HG02759 (cell line): Measurements from ENCODE around the gene LBR.
"Not testable (repeated sequence)": the region's sequence is repeated elsewhere in the genome, so short reads cannot be mapped to it uniquely, and the experiment has no call there.

ENCODE experiments used
- ATAC-seq: cut with Tn5 transposase; IDR thresholded peaks from one replicate; pipeline ENCODE4 v1.9.1; 2021; ENCODE audit warnings: mild to moderate bottlenecking, moderate library complexity; ENCODE audit not compliant: unreplicated experiment

LBR gene

DNA sequence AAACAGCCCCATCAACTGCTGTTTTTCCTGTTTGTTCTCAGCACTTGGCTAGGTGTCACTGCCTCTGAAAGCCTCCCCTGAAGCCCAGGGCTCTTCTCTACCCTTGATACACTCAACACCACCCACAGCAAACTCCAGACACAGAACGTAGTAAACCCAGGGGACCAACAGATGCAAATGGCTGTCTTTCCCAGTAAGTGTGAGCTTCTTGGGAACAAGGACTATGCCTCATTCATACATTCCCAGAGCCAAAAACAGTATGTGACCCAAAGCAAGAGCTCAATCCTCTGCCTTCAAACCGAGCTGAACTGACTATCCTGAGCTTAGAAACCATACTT lies 4.4 kb downstream of the LBR start:
- ATAC-seq: no peak

DNA sequence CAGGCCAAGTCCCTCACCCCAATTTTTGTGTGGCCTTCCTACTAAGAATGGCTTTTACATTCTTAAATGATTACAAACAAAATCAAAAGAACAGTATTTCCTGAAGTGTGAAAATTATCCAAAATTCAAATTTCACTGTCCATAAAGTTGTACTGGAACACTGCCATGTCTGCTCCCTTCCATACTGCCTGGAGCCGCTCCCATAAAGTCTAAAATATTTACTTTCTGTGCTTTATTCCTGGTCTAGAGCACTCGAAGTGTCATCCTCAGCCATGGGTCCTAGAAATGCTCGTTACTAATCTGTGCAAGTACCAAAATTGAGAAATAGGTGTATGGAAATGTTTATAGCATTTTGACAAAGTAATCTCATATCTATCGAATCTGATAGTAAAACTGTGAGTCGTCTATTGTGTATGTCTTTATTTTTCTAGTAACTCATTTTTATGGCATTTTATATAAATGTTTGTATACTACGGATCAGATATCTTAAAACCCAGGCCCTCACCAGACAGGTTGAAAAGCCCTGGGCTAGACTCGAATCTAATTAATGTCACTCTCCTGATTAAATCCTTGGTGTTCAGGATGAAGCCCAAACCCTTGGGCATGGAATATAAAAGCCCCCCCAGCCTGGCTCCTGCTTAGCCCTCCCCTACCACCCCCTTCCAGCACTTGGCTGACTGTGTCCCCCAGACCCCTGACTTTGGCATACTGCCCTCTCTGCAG lies 4.9 kb downstream of the LBR start:
- no peak for ATAC-seq

DNA sequence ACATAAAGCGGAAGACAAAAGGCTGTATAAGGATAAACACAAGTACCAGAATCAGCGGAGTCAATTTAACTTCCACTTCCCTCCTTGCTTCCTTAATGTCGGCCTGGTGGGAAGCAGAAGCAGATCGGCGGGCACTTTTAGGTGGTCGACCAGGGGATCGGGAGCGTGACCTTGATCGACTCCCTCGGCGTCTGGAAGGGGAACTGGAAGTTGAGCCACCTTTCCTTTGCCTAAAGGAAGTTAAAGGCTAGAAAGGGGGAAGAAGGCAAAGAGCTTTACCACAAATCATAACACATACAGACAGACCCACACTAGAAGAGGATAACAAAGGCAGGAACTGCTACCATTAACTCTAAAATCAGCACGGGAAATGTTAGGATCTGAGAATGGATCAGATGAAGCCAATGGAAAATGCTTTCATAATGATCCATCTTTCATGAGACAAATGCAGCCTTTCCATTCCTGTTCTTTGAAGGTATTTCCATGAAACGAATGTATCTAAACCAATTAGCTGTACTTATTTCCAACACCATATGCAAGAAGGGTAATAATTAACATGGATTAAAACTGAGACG lies 5.7 kb downstream of the LBR start:
- ATAC-seq: no peak

DNA sequence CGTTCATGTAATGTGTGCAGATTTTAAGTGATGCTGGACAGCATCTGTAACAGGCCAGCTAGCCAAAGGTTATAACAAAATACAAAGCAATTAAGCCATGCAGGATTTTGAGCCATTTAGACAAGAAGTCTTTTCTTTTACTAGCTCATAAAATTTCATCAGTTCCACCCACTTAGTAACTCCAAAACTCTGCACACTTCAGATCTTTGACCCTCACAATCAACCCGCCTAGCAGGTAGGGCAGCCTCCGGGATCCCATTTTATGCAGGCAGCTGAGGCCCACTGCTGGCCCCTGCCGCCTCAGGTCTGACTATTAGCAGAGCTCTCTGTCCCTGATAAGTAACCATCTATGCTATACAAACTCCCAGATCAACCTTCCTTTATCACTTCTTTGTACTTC lies 9.2 kb downstream of the LBR start:
- ATAC-seq: no peak

DNA sequence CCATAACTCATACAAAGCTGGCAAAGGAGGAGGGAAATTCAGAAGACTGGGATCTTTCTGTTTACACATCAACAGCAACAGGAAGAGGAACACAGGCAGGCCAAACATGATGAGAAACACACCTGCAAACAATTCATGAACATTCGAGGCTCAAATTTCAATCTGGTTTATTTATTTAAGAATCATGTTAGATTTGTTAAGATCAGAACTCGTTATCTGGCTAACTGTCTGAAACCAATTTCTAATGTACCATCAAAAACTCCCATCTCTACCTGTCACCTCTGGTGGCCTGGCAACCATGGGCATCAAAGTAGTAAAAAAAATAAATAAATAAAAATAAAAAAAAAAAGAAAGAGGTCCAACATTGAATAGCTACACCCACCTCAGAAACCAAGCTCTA lies 9.8 kb downstream of the LBR start:
- no peak for ATAC-seq

DNA sequence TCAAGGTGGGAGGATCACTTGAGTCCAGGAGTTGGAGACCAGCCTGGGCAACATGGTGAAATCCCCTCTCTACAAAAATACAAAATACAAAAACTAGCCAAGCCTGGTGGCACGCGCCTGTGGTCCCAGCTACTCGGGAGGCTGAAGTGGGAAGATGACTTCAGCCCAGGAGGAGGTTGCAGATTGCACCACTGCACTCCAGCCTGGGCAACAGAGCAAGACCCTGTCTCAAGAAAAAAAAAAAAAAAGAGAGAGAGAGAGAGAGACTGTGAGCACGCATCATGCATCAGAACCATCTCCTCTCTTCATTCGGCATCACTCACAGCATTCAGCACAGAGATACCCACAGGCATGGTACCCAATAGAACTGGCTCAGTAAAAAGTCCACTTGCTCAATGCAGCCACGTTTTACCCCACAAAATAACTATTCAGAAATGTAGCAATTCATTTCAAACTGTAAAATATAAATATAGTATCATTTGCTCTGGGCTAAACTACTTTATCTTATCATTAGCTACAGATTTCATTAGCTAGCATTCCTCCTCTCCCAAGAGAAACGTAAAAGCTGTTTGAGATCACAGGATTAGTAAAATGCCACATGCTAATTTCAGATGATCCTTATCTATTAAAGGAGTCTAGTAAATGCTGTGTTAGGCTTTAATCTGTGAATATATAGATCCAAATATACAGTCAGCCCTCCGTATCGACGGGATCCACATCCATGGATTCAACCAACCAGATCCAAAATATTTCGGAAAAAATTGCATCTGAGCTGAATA lies 11.7 kb downstream of the LBR start:
- no peak for ATAC-seq

DNA sequence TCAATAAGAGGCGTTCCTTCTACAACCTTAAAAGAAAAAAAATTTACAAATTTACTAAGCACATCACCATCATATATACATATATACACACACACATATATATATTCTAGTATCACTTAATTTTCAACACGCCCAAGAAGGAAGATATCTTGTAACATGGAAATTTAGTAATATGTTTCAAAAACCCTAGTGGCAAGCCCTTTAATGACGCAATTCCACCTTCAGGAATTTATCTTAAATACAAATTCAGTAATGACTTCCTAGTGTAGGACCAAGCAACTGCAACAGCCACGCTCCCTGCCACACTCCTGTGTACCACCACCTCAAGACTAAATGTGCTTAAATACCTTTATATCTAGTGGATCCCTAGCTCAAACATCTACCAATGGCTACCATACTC lies 12.5 kb downstream of the LBR start:
- no peak for ATAC-seq

DNA sequence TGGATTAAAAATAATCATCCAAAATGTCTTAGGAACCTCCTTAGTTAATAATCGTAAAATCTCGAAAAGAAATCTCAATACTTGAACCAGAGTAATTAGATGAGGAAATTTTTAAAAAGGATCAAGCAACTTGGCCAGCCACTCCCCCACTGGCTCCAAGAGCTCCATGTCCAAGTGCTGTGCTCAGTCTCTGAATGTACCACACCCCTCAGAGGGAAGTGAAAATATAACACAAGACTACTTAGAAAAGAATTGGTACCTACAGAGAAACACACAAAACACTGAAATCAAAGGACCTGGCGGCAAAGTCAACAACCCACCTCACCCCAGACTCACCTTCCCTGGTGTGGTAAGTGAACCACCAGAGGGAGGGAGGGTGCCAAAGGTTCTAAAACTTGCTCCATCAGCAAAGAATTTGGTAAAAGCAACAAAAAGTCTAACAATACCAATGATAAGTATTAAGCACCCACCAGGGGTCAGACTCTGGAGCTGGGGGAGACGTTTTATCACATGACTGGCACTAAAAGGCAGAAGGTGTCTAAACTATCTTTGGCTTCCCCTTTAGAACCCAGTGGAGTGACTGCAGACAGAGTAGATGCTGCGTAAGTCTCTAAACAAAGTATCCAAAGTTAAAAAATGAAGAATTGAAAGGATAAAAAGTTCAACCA lies 14.0 kb downstream of the LBR start:
- ATAC-seq: no peak

DNA sequence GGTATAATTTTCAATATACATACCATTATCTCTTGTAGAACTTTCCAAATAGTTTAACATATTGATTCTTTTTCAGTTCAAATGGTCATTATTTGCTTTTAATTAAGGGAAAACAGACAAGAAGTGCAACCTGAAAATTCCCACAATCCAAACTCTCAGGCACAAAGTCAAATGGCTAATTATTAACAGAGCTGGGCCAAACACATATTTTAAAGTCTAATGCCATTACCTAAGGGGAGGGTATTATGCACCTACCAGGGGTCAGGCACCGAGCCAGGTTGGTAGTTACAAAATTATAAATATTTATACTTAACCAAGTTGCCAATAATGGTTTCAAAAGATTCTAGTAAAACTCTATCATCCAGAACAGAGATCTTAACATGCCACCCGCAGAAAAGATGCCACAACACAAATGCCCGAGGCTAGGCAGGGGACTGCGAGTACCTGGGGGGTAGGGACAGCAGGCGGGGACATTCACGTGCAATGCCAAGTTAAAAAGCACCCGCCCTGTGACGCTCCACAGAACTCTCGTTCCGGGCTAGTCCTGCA lies 15.0 kb downstream of the LBR start:
- no peak for ATAC-seq

DNA sequence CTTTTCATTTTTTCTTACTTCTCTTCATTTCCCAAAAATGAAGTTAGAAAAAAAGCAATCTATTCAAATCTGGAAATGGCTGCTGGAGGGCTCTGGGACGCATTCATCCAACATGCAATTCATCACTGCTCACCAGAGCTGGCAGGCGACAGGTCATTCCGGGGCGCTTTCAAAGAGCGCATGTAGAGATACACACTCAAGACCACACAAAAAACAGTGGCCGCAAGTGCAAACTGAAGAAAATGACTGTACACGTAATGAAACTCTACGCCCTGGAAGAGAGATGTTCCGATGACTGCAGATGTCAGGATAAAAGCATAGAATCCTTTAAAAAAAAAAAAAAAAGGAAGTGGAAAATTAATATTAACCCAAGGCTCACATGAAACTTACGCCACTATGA lies 15.5 kb downstream of the LBR start:
- ATAC-seq: no peak

DNA sequence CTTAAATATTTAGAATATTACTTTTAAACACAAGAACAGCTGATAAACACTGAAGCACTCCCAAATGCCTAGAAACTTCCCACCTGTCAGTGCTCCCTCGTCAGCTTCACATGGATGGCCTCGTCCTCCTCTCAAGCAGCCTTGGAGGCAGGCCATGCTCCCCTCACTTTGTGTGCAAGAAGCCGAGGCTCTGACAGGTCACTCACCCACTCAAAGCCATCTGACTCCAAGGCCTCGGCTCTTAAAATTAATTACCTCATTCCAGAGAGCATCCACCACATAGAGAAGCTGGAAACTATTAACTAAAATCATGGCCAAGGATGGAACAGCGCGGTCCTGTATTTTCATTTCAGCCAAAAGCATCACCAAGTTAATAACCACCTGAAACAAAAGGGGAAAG lies 17.8 kb downstream of the LBR start:
- no peak for ATAC-seq

DNA sequence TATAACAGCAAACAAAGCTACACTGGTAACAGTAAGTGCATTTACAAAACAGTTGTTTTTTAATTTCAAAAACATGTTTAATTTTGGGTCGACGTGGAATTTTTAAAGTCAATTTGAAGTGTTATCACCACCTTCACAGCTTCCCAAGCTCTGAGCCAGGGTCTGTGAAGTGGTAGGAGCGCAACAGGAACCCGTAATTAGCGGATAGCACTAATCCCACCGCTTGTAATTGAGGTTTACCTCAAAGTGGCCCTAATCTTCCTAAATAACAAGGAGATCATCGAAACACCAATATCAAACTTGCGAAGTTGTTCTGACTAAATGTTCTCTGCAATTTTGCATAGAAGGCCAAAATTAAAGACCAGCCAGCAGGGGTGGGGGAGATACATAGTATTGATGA lies 18.8 kb downstream of the LBR start:
- no peak for ATAC-seq

DNA sequence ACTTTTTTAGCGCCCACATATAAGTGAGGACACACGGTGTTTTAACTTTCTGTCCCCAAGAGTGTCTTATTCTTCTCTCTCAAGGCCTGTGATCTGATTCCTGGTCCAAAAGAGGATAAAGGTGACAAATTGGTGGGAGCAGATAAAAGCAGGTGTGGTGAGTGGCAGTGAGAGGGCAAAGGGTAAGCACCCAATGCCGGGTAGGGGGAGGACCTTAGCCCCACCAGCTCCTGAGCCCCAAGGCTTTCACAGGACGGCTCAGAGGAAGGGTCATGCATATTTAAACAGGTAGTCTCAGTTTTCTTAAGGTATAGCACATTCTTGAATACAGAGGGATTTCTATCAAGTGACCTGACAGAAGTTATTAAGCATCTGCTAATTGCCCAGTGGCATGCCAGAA lies 19.6 kb downstream of the LBR start:
- no peak for ATAC-seq

DNA sequence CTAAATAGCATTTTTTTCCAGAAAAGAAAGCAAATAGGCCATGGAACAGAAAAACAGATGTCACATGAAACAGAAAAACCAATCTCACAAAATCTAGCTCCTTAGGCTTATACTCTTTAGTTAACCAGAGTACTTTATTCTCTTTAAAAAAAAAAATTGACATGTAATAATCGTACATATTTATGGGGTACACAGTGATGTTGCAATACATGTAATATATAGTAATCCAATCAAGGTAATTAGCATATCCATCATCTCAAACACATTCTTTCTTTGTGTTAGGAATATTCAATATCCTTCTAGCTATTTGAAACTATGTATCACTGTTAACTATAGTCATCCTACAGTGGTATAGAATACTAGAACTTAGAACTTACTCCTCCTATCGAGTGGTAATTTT lies 20.1 kb downstream of the LBR start:
- no peak for ATAC-seq

DNA sequence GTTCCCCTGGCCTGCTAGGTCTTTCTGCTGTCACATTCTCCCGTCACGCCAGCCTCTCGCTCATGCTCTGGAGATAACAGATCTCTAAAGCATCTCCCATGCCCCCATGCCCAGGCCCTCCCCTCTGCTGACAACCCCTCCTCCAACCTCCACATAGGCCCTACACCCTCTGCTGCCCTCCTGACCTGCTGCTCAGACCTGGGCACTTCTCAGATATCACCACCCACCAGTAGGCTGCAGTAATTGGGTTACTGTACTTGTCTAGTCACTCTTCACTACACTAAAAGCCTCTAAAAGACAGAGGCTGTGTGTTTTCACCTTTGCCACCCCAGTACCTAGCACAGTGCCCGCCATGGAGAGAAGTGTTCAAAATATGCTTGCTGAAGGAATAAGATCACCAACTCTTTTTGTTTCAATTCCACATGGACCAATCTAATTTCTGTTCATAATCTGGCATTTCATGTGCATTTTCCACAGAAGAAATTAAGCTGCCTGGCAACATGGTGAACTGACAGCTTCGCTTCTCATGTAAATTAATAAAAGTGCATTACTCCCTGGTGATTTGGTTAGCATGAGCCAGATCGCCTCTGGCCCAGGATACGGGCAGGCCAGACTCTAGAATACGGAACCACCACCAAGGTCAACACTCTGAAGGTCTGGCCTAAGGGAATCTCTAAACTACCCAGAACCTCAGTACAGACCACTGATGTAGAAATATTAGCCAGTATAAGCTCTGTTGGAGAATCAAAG lies 20.7 kb downstream of the LBR start:
- ATAC-seq: no peak

DNA sequence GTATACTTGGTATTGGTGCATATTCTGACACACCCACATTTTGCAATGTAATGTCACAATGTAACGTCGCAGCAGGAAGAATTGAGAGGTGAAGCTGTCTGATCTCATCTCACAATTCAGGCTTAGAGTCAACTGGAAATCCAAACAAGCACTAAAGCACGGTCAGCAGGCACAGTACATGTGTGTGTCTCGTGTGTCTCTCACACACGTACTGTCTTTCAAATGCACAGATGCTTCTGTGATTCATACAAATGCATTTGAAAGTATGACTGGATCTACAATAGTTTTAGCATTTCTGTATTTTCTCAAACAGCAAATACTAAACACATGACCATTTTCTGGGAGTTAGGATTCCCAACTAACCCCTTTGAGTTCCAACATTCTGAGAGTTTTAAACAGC lies 26.9 kb downstream of the LBR start:
- ATAC-seq: no peak

DNA sequence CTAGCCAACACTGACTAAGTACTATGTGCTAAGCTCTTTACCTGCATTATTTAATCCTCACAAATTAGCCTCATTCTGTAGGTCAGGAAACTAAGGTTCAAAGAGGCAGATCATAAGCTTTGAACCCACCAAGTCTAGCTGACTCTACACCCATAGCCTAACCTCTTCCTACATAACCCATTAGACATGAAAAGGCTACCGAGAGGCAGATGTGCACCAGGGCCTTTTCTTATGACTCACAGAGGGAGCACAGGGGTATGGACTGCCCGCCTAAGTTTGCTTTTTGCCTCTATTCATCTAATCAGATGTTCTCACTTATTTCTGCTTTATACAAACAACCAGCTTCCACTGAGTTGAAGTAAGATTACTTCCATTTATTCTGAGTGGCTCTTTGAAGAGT lies 31.5 kb downstream of the LBR start:
- ATAC-seq: no peak

DNA sequence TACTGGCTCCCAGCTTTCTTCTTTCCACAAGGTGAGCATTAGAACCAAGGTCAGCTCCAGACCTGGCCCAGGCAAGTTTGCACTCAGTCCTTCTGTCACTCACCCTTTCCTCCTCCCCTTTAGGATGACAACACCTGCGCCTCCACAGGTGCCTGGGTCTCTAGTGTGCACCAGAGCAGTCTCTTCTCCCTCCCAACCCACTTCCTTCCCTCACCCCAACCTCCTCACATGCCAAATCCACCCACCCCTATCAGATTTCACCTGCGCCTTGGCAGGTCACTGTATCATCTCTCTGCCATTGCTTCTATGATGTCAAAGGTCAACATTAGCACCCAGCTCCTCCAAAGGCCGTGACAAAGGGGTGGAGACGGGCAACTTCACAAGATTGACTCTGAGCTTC lies 38.0 kb downstream of the LBR start:
- no peak for ATAC-seq

DNA sequence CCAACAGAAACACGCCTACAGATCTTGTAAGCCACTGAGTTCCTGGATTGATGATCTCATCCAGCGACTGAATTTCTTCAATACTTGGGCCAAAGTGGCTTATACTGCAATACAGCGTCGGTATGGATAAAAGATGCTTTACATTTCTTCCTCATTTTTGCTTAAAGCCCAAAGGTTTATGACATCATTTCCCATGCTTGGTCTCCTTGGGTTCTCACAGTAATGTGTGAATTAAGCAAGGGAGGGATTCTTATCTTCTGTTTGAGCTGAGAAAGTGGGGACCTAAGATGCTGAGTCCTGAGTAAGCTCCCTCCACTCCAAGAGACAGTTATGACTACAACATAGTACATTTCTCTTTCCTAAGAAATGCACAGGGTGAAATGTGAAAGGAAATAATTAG lies 39.5 kb downstream of the LBR start:
- ATAC-seq: no peak

DNA sequence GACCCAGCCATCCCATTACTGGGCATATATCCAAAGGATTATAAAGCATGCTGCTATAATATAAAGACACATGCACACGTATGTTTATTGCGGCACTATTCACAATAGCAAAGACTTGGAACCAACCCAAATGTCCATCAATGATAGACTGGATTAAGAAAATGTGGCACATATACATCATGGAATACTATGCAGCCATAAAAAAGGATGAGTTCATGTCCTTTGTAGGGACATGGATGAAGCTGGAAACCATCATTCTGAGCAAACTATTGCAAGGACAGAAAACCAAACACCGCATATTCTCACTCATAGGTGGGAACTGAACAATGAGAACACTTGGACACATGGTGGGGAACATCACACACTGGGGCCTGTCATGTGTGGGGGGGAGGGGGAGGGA lies 41.0 kb downstream of the LBR start:
- not testable (repeated sequence) for ATAC-seq

DNA sequence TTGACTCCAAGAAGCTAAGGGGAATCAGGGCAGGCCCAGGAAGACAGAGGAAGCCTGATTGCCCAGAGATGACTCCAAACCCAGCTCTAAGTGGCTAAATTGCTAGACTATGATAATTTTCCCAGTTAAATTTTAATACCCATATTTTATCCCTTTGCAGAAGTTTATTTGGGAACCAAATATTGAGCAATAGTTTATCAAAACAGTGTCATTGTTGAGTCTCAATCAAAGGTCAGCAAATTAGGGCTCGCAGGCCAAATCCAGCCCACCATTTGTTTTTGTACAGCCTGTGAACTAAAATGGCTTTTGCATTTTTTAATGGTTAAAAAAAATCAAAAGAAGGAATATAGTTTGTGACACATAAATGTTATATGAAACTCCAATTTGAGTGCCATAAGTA lies 47.1 kb downstream of the LBR start:
- no peak for ATAC-seq
